Mesenchymal stem cell (in vitro differentiated cells and primary cell): ENCODE results near the gene MAPK8.
"Not testable (repeated sequence)": the region's sequence is repeated elsewhere in the genome, so short reads cannot be mapped to it uniquely, and the experiment has no call there.

Experiments used
- DNase-seq: peaks from one replicate; pipeline ENCODE4 v3.0.0-alpha.2; 2013
- H2AFZ ChIP-seq: one replicate; pipeline ENCODE4 v1.6.1; 2013; ENCODE audit warnings: low read depth, mild to moderate bottlenecking, control low read depth, inconsistent platforms, low read length, moderate library complexity
- H2AK5ac ChIP-seq: 2 replicates; pipeline ENCODE4 v1.6.1; 2013; ENCODE audit warnings: low read length, moderate library complexity, mild to moderate bottlenecking, inconsistent platforms; ENCODE audit not compliant: severe bottlenecking
- H2BK120ac ChIP-seq: one replicate; pipeline ENCODE4 v1.6.1; 2013; ENCODE audit warnings: low read depth, mild to moderate bottlenecking, inconsistent platforms, low read length, moderate library complexity
- H2BK12ac ChIP-seq, 2 experiments: one replicate each; pipeline ENCODE4 v1.6.1; 2013; ENCODE audit warnings: inconsistent platforms in 2 of 2, low read length in 2 of 2, mild to moderate bottlenecking in 2 of 2, moderate library complexity in 2 of 2, control low read depth in 1 of 2
- H2BK15ac ChIP-seq: one replicate; pipeline ENCODE4 v1.6.1; 2013; ENCODE audit warnings: mild to moderate bottlenecking, low read depth, inconsistent platforms; ENCODE audit not compliant: poor library complexity, severe bottlenecking
- H2BK5ac ChIP-seq: 2 replicates; pipeline ENCODE4 v1.6.1; 2013; ENCODE audit warnings: low read depth, mild to moderate bottlenecking, low read length, control low read depth, inconsistent platforms; ENCODE audit not compliant: poor library complexity, severe bottlenecking
- H3K14ac ChIP-seq, 2 experiments: one replicate each; pipeline ENCODE4 v1.6.1; 2013; ENCODE audit warnings: inconsistent platforms in 2 of 2, low read length in 2 of 2, control low read depth in 1 of 2, mild to moderate bottlenecking in 1 of 2, moderate library complexity in 1 of 2
- H3K18ac ChIP-seq, 2 experiments: one replicate each; pipeline ENCODE4 v1.6.1; 2013; ENCODE audit warnings: inconsistent platforms in 2 of 2, low read length in 2 of 2, control low read depth in 1 of 2, low read depth in 1 of 2, mild to moderate bottlenecking in 1 of 2
- H3K23ac ChIP-seq, 2 experiments: one replicate each; pipeline ENCODE4 v1.6.1; 2013; ENCODE audit warnings: inconsistent platforms in 2 of 2, low read length in 2 of 2, mild to moderate bottlenecking in 2 of 2, moderate library complexity in 2 of 2, control low read depth in 1 of 2
- H3K27ac ChIP-seq: 2 replicates; pipeline ENCODE4 v1.5.1; 2013; ENCODE audit warnings: mild to moderate bottlenecking, moderate library complexity, low read length, control low read depth, inconsistent platforms; ENCODE audit not compliant: poor library complexity, severe bottlenecking
- H3K27me3 ChIP-seq, 2 experiments: 2 replicates each; pipeline versions ENCODE4 v1.6.1 to v1.7.0; 2013; ENCODE audit warnings: low read length in 2 of 2, mild to moderate bottlenecking in 2 of 2, moderate library complexity in 2 of 2, control low read depth in 1 of 2, inconsistent platforms in 1 of 2; ENCODE audit not compliant: control insufficient read depth in 1 of 2, insufficient read depth in 1 of 2
- H3K36me3 ChIP-seq, 2 experiments: 2 replicates each; pipeline versions ENCODE4 v1.6.1 to v1.7.0; 2013; ENCODE audit warnings: low read length in 2 of 2, control low read depth in 1 of 2, inconsistent platforms in 1 of 2, low read depth in 1 of 2, mild to moderate bottlenecking in 1 of 2; ENCODE audit not compliant: insufficient read depth in 2 of 2, control insufficient read depth in 1 of 2
- H3K4ac ChIP-seq, 2 experiments: one replicate each; pipeline ENCODE4 v1.6.1; 2013; ENCODE audit warnings: inconsistent platforms in 2 of 2, low read length in 2 of 2, mild to moderate bottlenecking in 2 of 2, moderate library complexity in 2 of 2, control low read depth in 1 of 2, low read depth in 1 of 2
- H3K4me1 ChIP-seq: 2 replicates; pipeline ENCODE4 v1.6.1; 2013; ENCODE audit warnings: low read depth, low read length, control low read depth; ENCODE audit not compliant: control insufficient read depth, insufficient read depth
- H3K4me2 ChIP-seq: 2 replicates; pipeline ENCODE4 v1.6.1; 2013; ENCODE audit warnings: low read length, mild to moderate bottlenecking, inconsistent platforms; ENCODE audit not compliant: poor library complexity, severe bottlenecking
- H3K4me3 ChIP-seq, 2 experiments: 2 replicates each; pipeline versions ENCODE4 v1.5.1 to v1.7.0; 2013; ENCODE audit warnings: low read length in 2 of 2, mild to moderate bottlenecking in 2 of 2, control low read depth in 1 of 2, low read depth in 1 of 2; ENCODE audit not compliant: insufficient read depth in 1 of 2
- H3K79me1 ChIP-seq: replicated peaks from 2 replicates; pipeline ENCODE4 v1.6.1; 2013; ENCODE audit warnings: mild to moderate bottlenecking, control low read depth, low read length, inconsistent platforms; ENCODE audit not compliant: poor library complexity, severe bottlenecking
- H3K9ac ChIP-seq: 2 replicates; pipeline ENCODE4 v1.7.0; 2013; ENCODE audit warnings: mild to moderate bottlenecking, low read length, moderate library complexity
- H3K9me3 ChIP-seq: 2 replicates; pipeline ENCODE4 v1.7.0; 2013; ENCODE audit warnings: mild to moderate bottlenecking, low read length; ENCODE audit not compliant: control insufficient read depth
- H4K8ac ChIP-seq: one replicate; pipeline ENCODE4 v1.6.1; 2013; ENCODE audit warnings: inconsistent platforms, mild to moderate bottlenecking, low read length, moderate library complexity
- H4K91ac ChIP-seq: one replicate; pipeline ENCODE4 v1.6.1; 2013; ENCODE audit warnings: mild to moderate bottlenecking, low read length, inconsistent platforms
- WGBS: methylation state at CpG from one replicate; pipeline ENCODE4 v1.1.7; 2013; ENCODE audit warnings: mixed read lengths; 5-methylcytosine and 5-hydroxymethylcytosine counted together

The MAPK8 gene

DNA sequence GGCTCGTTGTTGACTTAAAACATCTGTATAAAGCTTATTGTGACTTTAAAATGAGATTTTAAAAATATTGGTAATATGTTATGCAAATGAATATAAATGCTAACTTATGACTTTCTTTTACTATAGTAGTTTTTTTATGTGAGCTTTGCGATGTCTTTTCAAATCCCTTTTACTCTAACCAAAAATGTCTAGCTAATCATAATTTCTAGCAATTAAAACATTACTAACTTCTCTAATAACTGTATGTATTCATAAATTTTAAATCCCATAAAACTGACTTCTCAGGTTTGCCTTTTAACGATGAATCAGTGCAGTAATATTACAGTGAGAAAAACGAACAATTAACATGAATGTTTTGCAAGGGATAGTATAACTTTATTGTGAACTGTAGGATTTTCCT, 113.2 kb downstream of the MAPK8 start:
- H3K14ac ChIP-seq, result no peak overlapping the region
- H3K36me3 ChIP-seq, result peaks cover 2 to 3% of the 10 kb centered on the region in 2 experiments
- no peak overlapping the region for H3K4me2 ChIP-seq
- no peak overlapping the region for H2BK5ac ChIP-seq
- H3K9ac ChIP-seq, result no peak overlapping the region
- no peak overlapping the region for H2BK120ac ChIP-seq
- H3K9me3 ChIP-seq, result no peaks in the 10 kb centered on the region
- H2AK5ac ChIP-seq, result no peak overlapping the region
- no peaks in the 10 kb centered on the region for H3K4me1 ChIP-seq
- no peaks in the 10 kb centered on the region for H3K27me3 ChIP-seq
- H3K4me3 ChIP-seq, result no peak overlapping the region
- H3K23ac ChIP-seq, result no peak overlapping the region
- WGBS, result 100% methylated on average over 1 of the region's 4 CpGs
- no peak overlapping the region for H3K4ac ChIP-seq
- H3K18ac ChIP-seq, result no peak overlapping the region
- no peak overlapping the region for H3K27ac ChIP-seq
- H3K79me1 ChIP-seq, result peaks cover 10% of the 10 kb centered on the region
- H2BK15ac ChIP-seq, result no peak overlapping the region
- no peak overlapping the region for H2AFZ ChIP-seq
- no peak overlapping the region for H4K8ac ChIP-seq
- no peak for DNase-seq
- H4K91ac ChIP-seq, result no peak overlapping the region
- no peak overlapping the region for H2BK12ac ChIP-seq

GRCh38 chr10:48421862-48422261, 115.4 kb downstream of the MAPK8 start:
- DNase-seq, H3K9me3 ChIP-seq, H2AK5ac ChIP-seq, H3K27me3 ChIP-seq, H4K8ac ChIP-seq, H3K4ac ChIP-seq, H3K27ac ChIP-seq, H3K4me2 ChIP-seq, H2BK12ac ChIP-seq, H3K4me1 ChIP-seq, H3K23ac ChIP-seq, H4K91ac ChIP-seq, H3K14ac ChIP-seq, H3K9ac ChIP-seq, H3K79me1 ChIP-seq, H2BK5ac ChIP-seq, H2BK120ac ChIP-seq, H3K18ac ChIP-seq, H2AFZ ChIP-seq, H3K4me3 ChIP-seq, H2BK15ac ChIP-seq: not testable (repeated sequence)
- 100% methylated on average over 1 of the region's 2 CpGs for WGBS
- peaks cover 0 to 13% of the 10 kb centered on the region in 2 experiments for H3K36me3 ChIP-seq

GRCh38 chr10:48423884-48424283, 117.4 kb downstream of the MAPK8 start:
- H3K4ac ChIP-seq, result no peak overlapping the region
- H3K4me1 ChIP-seq, result no peaks in the 10 kb centered on the region
- H3K23ac ChIP-seq, result no peak overlapping the region
- H3K27me3 ChIP-seq, result no peaks in the 10 kb centered on the region
- no peak overlapping the region for H3K14ac ChIP-seq
- no peak overlapping the region for H4K8ac ChIP-seq
- H3K4me2 ChIP-seq, result no peak overlapping the region
- H2BK120ac ChIP-seq, result no peak overlapping the region
- no peak overlapping the region for H3K4me3 ChIP-seq
- no CpG with 5 or more reads among the region's 4 CpGs for WGBS
- H3K36me3 ChIP-seq, result peaks cover 0 to 21% of the 10 kb centered on the region in 2 experiments
- no peak overlapping the region for H2BK5ac ChIP-seq
- DNase-seq, result no peak
- H3K79me1 ChIP-seq, result peaks cover 3% of the 10 kb centered on the region
- no peak overlapping the region for H3K9ac ChIP-seq
- H4K91ac ChIP-seq, result no peak overlapping the region
- H3K9me3 ChIP-seq, result no peaks in the 10 kb centered on the region
- no peak overlapping the region for H2BK12ac ChIP-seq
- no peak overlapping the region for H2BK15ac ChIP-seq
- no peak overlapping the region for H3K27ac ChIP-seq
- no peak overlapping the region for H2AK5ac ChIP-seq
- H3K18ac ChIP-seq, result no peak overlapping the region
- no peak overlapping the region for H2AFZ ChIP-seq

DNA sequence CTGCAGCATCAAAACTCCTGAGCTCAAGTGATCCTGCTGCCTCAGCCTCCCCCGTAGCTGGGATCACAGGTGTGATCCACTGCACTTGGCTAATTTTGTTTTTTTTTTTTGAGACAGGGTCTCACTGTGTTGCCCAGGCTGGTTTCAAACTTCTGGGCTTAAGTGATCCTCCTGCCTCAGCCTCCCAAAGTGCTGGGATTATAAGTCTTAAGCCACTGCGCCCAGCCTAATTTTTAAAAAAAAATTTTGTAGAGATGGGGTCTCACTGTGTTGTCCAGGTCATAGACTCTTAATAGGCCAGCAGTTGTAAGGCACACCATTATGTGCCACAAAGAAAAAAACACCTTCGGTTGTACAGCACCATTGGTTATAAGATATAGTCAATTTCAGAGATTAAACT, 122.4 kb downstream of the MAPK8 start:
- Histone ChIP-seq H3K27me3 (no peaks in the 10 kb centered on the region), H3K79me1 (peaks cover 1% of the 10 kb centered on the region)
- 98% methylated on average over 2 of the region's 3 CpGs for WGBS

More for the DNA sequence above, 122.4 kb downstream of the MAPK8 start:
- Histone ChIP-seq H2AK5ac (no peak overlapping the region), H4K8ac (no peak overlapping the region), H2BK5ac (no peak overlapping the region), H3K9me3 (no peaks in the 10 kb centered on the region), H3K9ac (no peak overlapping the region), H3K27ac (no peak overlapping the region), H3K4me2 (no peak overlapping the region), H2BK120ac (no peak overlapping the region), H3K4me3 (no peak overlapping the region), H3K18ac (no peak overlapping the region), H3K4ac (no peak overlapping the region), H2AFZ (no peak overlapping the region), H2BK12ac (no peak overlapping the region), H3K14ac (no peak overlapping the region), H3K36me3 (peaks cover 0 to 41% of the 10 kb centered on the region in 2 experiments), H3K23ac (no peak overlapping the region), H3K4me1 (no peaks in the 10 kb centered on the region), H2BK15ac (no peak overlapping the region), H4K91ac (no peak overlapping the region)
- no peak for DNase-seq
